Caco-2 (cell line): Measurements from ENCODE around the gene ETNPPL. TPM values are rescaled to one million over a fixed set of nuclear protein-coding genes. Genes with fewer than 3 reads are reported as not detected.

Source experiments
- BruUV-seq: library from RNA; stranded (reverse); fragments of 400-500 nt; replicated peaks from 2 replicates; lab custom pipeline; 2021; lab: Mats Ljungman, UMichigan
- CTCF ChIA-PET: fragments of 300-600 bp; sonication (Branson Sonifier 250); formaldehyde crosslinking; loops from one replicate; lab custom pipeline; 2022; ENCODE audit warnings: antibody characterized with exemption; lab: Charles Lee
- POLR2A ChIA-PET: fragments of 300-600 bp; sonication (Branson Sonifier 250); formaldehyde crosslinking; loops from one replicate; lab custom pipeline; 2022; ENCODE audit warnings: antibody characterized with exemption; lab: Charles Lee
- DNase-seq, 2 experiments: peaks; one replicate each; pipeline versions ENCODE4 v3.0.0 to v3.0.0-alpha.2; 2020 to 2022
- H3K27me3 ChIP-seq: replicated peaks from 2 replicates; pipeline ENCODE4 v1.6.0; 2011; ENCODE audit warnings: low read length; ENCODE audit not compliant: control insufficient read depth, insufficient read depth
- H3K36me3 ChIP-seq: 2 replicates; pipeline ENCODE4 v1.5.1; 2011; ENCODE audit warnings: low read length; ENCODE audit not compliant: control insufficient read depth, insufficient read depth
- H3K4me1 ChIP-seq: fragments of 250-450 bp; sonication (Bioruptor Pico); 2 replicates; pipeline ENCODE4 v1.5.1; 2020; ENCODE audit warnings: mild to moderate bottlenecking
- H3K4me3 ChIP-seq: 2 replicates; pipeline ENCODE4 v1.5.1; 2011; ENCODE audit warnings: low read depth, mild to moderate bottlenecking, control low read depth, low read length
- H3K9me3 ChIP-seq: fragments of 250-450 bp; sonication (Bioruptor Pico); 2 replicates; pipeline ENCODE4 v1.5.1; 2020; ENCODE audit warnings: mild to moderate bottlenecking, moderate library complexity
- H3K27ac Mint-ChIP-seq: one replicate; pipeline ENCODE4 v1.8.0; 2022; ENCODE audit warnings: mixed read lengths; ENCODE audit not compliant: unreplicated experiment
- H3K27me3 Mint-ChIP-seq: one replicate; pipeline ENCODE4 v1.8.0; 2022; ENCODE audit warnings: mixed read lengths; ENCODE audit not compliant: insufficient read depth, unreplicated experiment
- H3K36me3 Mint-ChIP-seq: one replicate; pipeline ENCODE4 v1.8.0; 2022; ENCODE audit warnings: mild to moderate bottlenecking, mixed read lengths; ENCODE audit not compliant: insufficient read depth, unreplicated experiment
- H3K4me1 Mint-ChIP-seq: one replicate; pipeline ENCODE4 v1.8.0; 2022; ENCODE audit warnings: low read depth, mixed read lengths; ENCODE audit not compliant: unreplicated experiment
- H3K4me3 Mint-ChIP-seq: one replicate; pipeline ENCODE4 v1.8.0; 2022; ENCODE audit warnings: mild to moderate bottlenecking, moderate library complexity, mixed read lengths; ENCODE audit not compliant: unreplicated experiment
- H3K9me3 Mint-ChIP-seq: one replicate; pipeline ENCODE4 v1.8.0; 2022; ENCODE audit warnings: mixed read lengths; ENCODE audit not compliant: unreplicated experiment
- CTCF ChIP-seq, 2 experiments: fragments of 200-600 bp in 1 of 2; IDR thresholded peaks; 1 replicate in 1 of 2; 2 replicates in 1 of 2; pipeline versions ENCODE4 v1.5.1 to v1.8.0; 2011 to 2022; ENCODE audit warnings: antibody characterized with exemption in 1 of 2, control low read depth in 1 of 2, inconsistent platforms in 1 of 2, low read depth in 1 of 2, low read length in 1 of 2, mild to moderate bottlenecking in 1 of 2, moderate library complexity in 1 of 2; ENCODE audit not compliant: insufficient read depth in 1 of 2, severe bottlenecking in 1 of 2, unreplicated experiment in 1 of 2
- intact Hi-C: fragments of 100-400 bp; cut with micrococcal nuclease; formaldehyde crosslinking; loops from one replicate; pipeline ENCODE4 v1.10.0; 2022; ENCODE audit not compliant: unreplicated experiment
- total RNA-seq: library from RNA; stranded (reverse); gene quantifications from 2 replicates; pipeline ENCODE4 v1.2.3, GENCODE V29; 2022

The ETNPPL gene
- total RNA-seq, 1 experiment from 2014 or later: not detected

GRCh38 chr4:108725457-108725856 lies 37.4 kb downstream of the ETNPPL start:
- Histone ChIP-seq H3K4me3 (no peak overlapping the region), H3K27me3 (no peaks in the 10 kb centered on the region), H3K9me3 (peaks cover 24% of the 10 kb centered on the region), H3K36me3 (no peaks in the 10 kb centered on the region), H3K4me1 (no peaks in the 10 kb centered on the region)
- Mint-ChIP-seq H3K27me3 (peaks cover 2% of the 10 kb centered on the region), H3K4me3 (no peak overlapping the region), H3K9me3 (peaks cover 16% of the 10 kb centered on the region), H3K36me3 (no peaks in the 10 kb centered on the region), H3K4me1 (no peaks in the 10 kb centered on the region), H3K27ac (no peak overlapping the region)
- no peak for DNase-seq
- intact Hi-C loops: no loop called here
- POLR2A ChIA-PET: no interaction called here
- BruUV-seq: no TSS peak
- TF ChIP-seq CTCF (IDR thresholded peaks at IDR 0.05; ENCODE audit: insufficient read depth in 1 of 2, low read depth in 1 of 2, low read length in 1 of 2, severe bottlenecking in 1 of 2, unreplicated experiment in 1 of 2): no peak
- CTCF ChIA-PET: no interaction called here

GRCh38 chr4:108717386-108717785 lies 45.5 kb downstream of the ETNPPL start:
- H3K9me3 ChIP-seq: no peaks in the 10 kb centered on the region
- POLR2A ChIA-PET: no interaction called here
- no peak for TF ChIP-seq CTCF (IDR thresholded peaks at IDR 0.05; ENCODE audit: insufficient read depth in 1 of 2, low read depth in 1 of 2, low read length in 1 of 2, severe bottlenecking in 1 of 2, unreplicated experiment in 1 of 2)
- intact Hi-C loops: no loop called here
- Mint-ChIP-seq H3K4me1 (no peaks in the 10 kb centered on the region), H3K9me3 (no peaks in the 10 kb centered on the region), H3K27ac (no peak overlapping the region), H3K36me3 (no peaks in the 10 kb centered on the region), H3K27me3 (peaks cover 2% of the 10 kb centered on the region), H3K4me3 (no peak overlapping the region)
- CTCF ChIA-PET: no interaction called here
- H3K4me3 ChIP-seq: no peak overlapping the region
- H3K4me1 ChIP-seq: no peaks in the 10 kb centered on the region
- BruUV-seq: no TSS peak
- no peaks in the 10 kb centered on the region for H3K36me3 ChIP-seq
- no peak for DNase-seq
- no peaks in the 10 kb centered on the region for H3K27me3 ChIP-seq

- CTCF ChIA-PET: no interaction called here
- no peaks in the 10 kb centered on the region for H3K9me3 ChIP-seq
- no peak for DNase-seq
- no peak overlapping the region for H3K27ac Mint-ChIP-seq
- no TSS peak for BruUV-seq
- no peaks in the 10 kb centered on the region for H3K4me1 Mint-ChIP-seq
- POLR2A ChIA-PET: no interaction called here
- no peaks in the 10 kb centered on the region for H3K9me3 Mint-ChIP-seq
- no peaks in the 10 kb centered on the region for H3K36me3 Mint-ChIP-seq
- H3K4me1 ChIP-seq: no peaks in the 10 kb centered on the region
- H3K4me3 ChIP-seq: no peak overlapping the region
- no peak overlapping the region for H3K4me3 Mint-ChIP-seq
- no peaks in the 10 kb centered on the region for H3K36me3 ChIP-seq
- intact Hi-C loops: no loop called here
- H3K27me3 ChIP-seq: no peaks in the 10 kb centered on the region
- peaks cover 5% of the 10 kb centered on the region for H3K27me3 Mint-ChIP-seq
- TF ChIP-seq CTCF (IDR thresholded peaks at IDR 0.05; ENCODE audit: insufficient read depth in 1 of 2, low read depth in 1 of 2, low read length in 1 of 2, severe bottlenecking in 1 of 2, unreplicated experiment in 1 of 2): no peak
These were observed 46.5 kb downstream of the ETNPPL start for GRCh38 chr4:108716340-108716739.
